ENCODE data around the gene LY86. TPM values are rescaled to one million over a fixed set of nuclear protein-coding genes. Genes with fewer than 3 reads are reported as not detected.

Gene LY86
- total and polyA plus RNA-seq, 2 donors (not counting 1 experiment from before 2014, with no cell fraction given) = 68.7 to 90.2 TPM

DNA sequence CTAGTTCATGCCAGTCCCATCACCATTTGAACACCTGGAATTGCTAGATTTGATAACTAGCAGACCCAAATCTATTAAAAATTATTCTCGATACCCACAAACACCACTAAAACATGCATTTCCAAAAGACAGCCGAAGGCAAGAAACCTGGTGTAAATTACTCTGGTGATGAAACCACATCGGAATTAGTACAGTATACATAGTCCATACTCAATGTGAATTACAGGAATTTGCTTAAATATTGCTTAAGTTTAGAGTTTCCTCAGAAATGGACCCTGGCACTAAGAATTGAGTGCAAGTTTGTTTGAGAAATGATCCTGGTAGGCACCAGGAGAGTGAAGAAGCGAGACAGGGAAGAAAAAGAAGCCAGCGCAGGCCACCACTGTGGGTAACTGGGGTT lies 13.7 kb downstream of the LY86 start:
- peaks cover 28% of the 10 kb centered on the region for H4K20me1 ChIP-seq (ENCODE audit: control insufficient read depth, insufficient read depth, low read length, poor library complexity, severe bottlenecking)
- 100% methylated on average over 1 of the region's 5 CpGs for WGBS (ENCODE audit: insufficient coverage)
- ChIA-PET POLR2A (no interaction called here), CTCF (no interaction called here)
- H2AFZ ChIP-seq (ENCODE audit: insufficient read depth, low read depth, low read length, poor library complexity, severe bottlenecking) = no peak overlapping the region
- Mint-ChIP-seq H3K9me3 (ENCODE audit: insufficient read depth) (peaks cover 3% of the 10 kb centered on the region), H3K4me3 (no peak overlapping the region), H3K27me3 (no peaks in the 10 kb centered on the region), H3K27ac (peak overlapping the region; percentile 33), H3K4me1 (peaks cover 58% of the 10 kb centered on the region)
- no peaks in the 10 kb centered on the region for H3K27me3 ChIP-seq (replicated peaks in 1 of 4; ENCODE audit: control extremely low read depth in 1 of 4, control insufficient read depth in 3 of 4, insufficient read depth in 4 of 4, low read length in 3 of 4)
- ATAC-seq (ENCODE audit: low read depth) (no peak), DNase-seq (no peak)
- no peak for TF ChIP-seq EZH2 (IDR thresholded peaks at IDR 0.05; ENCODE audit: borderline replicate concordance, insufficient read depth, low read depth, low read length, poor library complexity, severe bottlenecking)
- TF ChIP-seq CTCF (IDR thresholded peaks at IDR 0.05) = no peak
- H3K9ac ChIP-seq (ENCODE audit: low read length) = no peak overlapping the region
- peaks cover 98% of the 10 kb centered on the region for H3K79me2 ChIP-seq (ENCODE audit: control insufficient read depth, insufficient read depth, low read length)
- H3K4me2 ChIP-seq (replicated peaks; ENCODE audit: low read depth, low read length, poor library complexity, severe bottlenecking) = no peak overlapping the region
- H3K27ac ChIP-seq (ENCODE audit: low read length in 2 of 2) = no peak overlapping the region
- intact Hi-C loops (cut with micrococcal nuclease) = no loop called here
- H3K4me1 ChIP-seq (ENCODE audit: control insufficient read depth in 2 of 2, insufficient read depth in 2 of 2, low read length in 2 of 2) = peaks cover 16 to 23% of the 10 kb centered on the region in 2 donors
- H3K9me3 ChIP-seq (ENCODE audit: control extremely low read depth in 1 of 3, control insufficient read depth in 2 of 3, insufficient read depth in 1 of 3, low read length in 2 of 3) = peaks cover 6 to 15% (median 8%) of the 10 kb centered on the region in 3 donors
- no peak overlapping the region for H3K4me3 ChIP-seq (ENCODE audit: control extremely low read depth in 1 of 5, extremely low read depth in 1 of 5, insufficient read depth in 1 of 5, low read depth in 2 of 5, low read length in 4 of 5)
- peaks cover 2 to 63% of the 10 kb centered on the region in 2 experiments for H3K36me3 ChIP-seq (replicated peaks in 1 of 2; ENCODE audit: control extremely low read depth in 1 of 2, control insufficient read depth in 1 of 2, extremely low read depth in 1 of 2, insufficient read depth in 2 of 2, low read length in 1 of 2)

GRCh38 chr6:6603317-6603716 lies 14.8 kb downstream of the LY86 start:
- Histone ChIP-seq H3K4me3 (ENCODE audit: control extremely low read depth in 1 of 5, extremely low read depth in 1 of 5, insufficient read depth in 1 of 5, low read depth in 2 of 5, low read length in 4 of 5) (no peak overlapping the region), H3K9ac (ENCODE audit: low read length) (no peak overlapping the region), H3K9me3 (ENCODE audit: control extremely low read depth in 1 of 3, control insufficient read depth in 2 of 3, insufficient read depth in 1 of 3, low read length in 2 of 3) (peaks cover 6 to 15% (median 8%) of the 10 kb centered on the region in 3 donors), H3K4me1 (ENCODE audit: control insufficient read depth in 2 of 2, insufficient read depth in 2 of 2, low read length in 2 of 2) (peaks cover 15 to 18% of the 10 kb centered on the region in 2 donors), H3K4me2 (replicated peaks; ENCODE audit: low read depth, low read length, poor library complexity, severe bottlenecking) (no peak overlapping the region), H3K27me3 (replicated peaks in 1 of 4; ENCODE audit: control extremely low read depth in 1 of 4, control insufficient read depth in 3 of 4, insufficient read depth in 4 of 4, low read length in 3 of 4) (no peaks in the 10 kb centered on the region), H3K79me2 (ENCODE audit: control insufficient read depth, insufficient read depth, low read length) (peaks cover 88% of the 10 kb centered on the region), H3K36me3 (replicated peaks in 1 of 2; ENCODE audit: control extremely low read depth in 1 of 2, control insufficient read depth in 1 of 2, extremely low read depth in 1 of 2, insufficient read depth in 2 of 2, low read length in 1 of 2) (peaks cover 2 to 56% of the 10 kb centered on the region in 2 experiments), H3K27ac (ENCODE audit: low read length in 2 of 2) (peak overlapping the region in 1 of 2 donors; percentile 30), H2AFZ (ENCODE audit: insufficient read depth, low read depth, low read length, poor library complexity, severe bottlenecking) (no peak overlapping the region), H4K20me1 (ENCODE audit: control insufficient read depth, insufficient read depth, low read length, poor library complexity, severe bottlenecking) (peaks cover 23% of the 10 kb centered on the region)
- Mint-ChIP-seq H3K9me3 (ENCODE audit: insufficient read depth) (peaks cover 3% of the 10 kb centered on the region), H3K27me3 (no peaks in the 10 kb centered on the region), H3K27ac (no peak overlapping the region), H3K4me1 (peaks cover 56% of the 10 kb centered on the region), H3K4me3 (no peak overlapping the region)
- TF ChIP-seq EZH2 (IDR thresholded peaks at IDR 0.05; ENCODE audit: borderline replicate concordance, insufficient read depth, low read depth, low read length, poor library complexity, severe bottlenecking) (no peak), CTCF (IDR thresholded peaks at IDR 0.05) (no peak)
- intact Hi-C loops (cut with micrococcal nuclease) = no loop called here
- no CpG with 5 or more reads among the region's 1 CpG for WGBS (ENCODE audit: insufficient coverage)
- ChIA-PET CTCF (interaction anchor here (1.0 kb wide), 1 partner anchor 48 kb away, joined by 3 read pairs; no protein-coding TSS in a partner anchor), POLR2A (interaction anchor here (0.7 kb wide), 1 partner anchor 1291 kb away, joined by 7 read pairs; no protein-coding TSS in a partner anchor)
- ATAC-seq (ENCODE audit: low read depth) (no peak), DNase-seq (no peak)

All from B cell (primary cell).